H9 (cell line): ENCODE results near the gene TRPM5. TPM values are rescaled to one million over a fixed set of nuclear protein-coding genes. Genes with fewer than 3 reads are reported as not detected.

ENCODE experiments used
- DNase-seq: peaks from one replicate; pipeline ENCODE4 v3.0.0-alpha.2; 2017
- H2AFZ ChIP-seq: one replicate; pipeline ENCODE4 v1.6.1; 2013; ENCODE audit warnings: mild to moderate bottlenecking, low read length, control low read depth, moderate library complexity
- H2AK5ac ChIP-seq: 2 replicates; pipeline ENCODE4 v1.6.1; 2013; ENCODE audit warnings: low read length, control low read depth, mixed read lengths; ENCODE audit not compliant: insufficient read length
- H2BK120ac ChIP-seq: one replicate; pipeline ENCODE4 v1.6.1; 2013; ENCODE audit warnings: low read depth, mild to moderate bottlenecking, low read length, control low read depth, inconsistent platforms; ENCODE audit not compliant: poor library complexity, severe bottlenecking
- H2BK12ac ChIP-seq: 2 replicates; pipeline ENCODE4 v1.6.1; 2013; ENCODE audit warnings: low read length, control low read depth, mixed read lengths, low read depth; ENCODE audit not compliant: insufficient read length
- H2BK15ac ChIP-seq: 2 replicates; pipeline ENCODE4 v1.6.1; 2013; ENCODE audit warnings: low read depth, low read length, control low read depth
- H2BK20ac ChIP-seq: one replicate; pipeline ENCODE4 v1.6.1; 2013; ENCODE audit warnings: low read depth, mild to moderate bottlenecking, low read length, control low read depth, inconsistent platforms; ENCODE audit not compliant: poor library complexity, severe bottlenecking
- H2BK5ac ChIP-seq: 2 replicates; pipeline ENCODE4 v1.6.1; 2013; ENCODE audit warnings: low read length, control low read depth, mixed read lengths; ENCODE audit not compliant: insufficient read length
- H3K14ac ChIP-seq: 2 replicates; pipeline ENCODE4 v1.6.1; 2013; ENCODE audit warnings: low read length, control low read depth; ENCODE audit not compliant: insufficient read depth
- H3K18ac ChIP-seq: 2 replicates; pipeline ENCODE4 v1.6.1; 2013; ENCODE audit warnings: low read depth, mild to moderate bottlenecking, mixed read lengths, low read length, control low read depth; ENCODE audit not compliant: insufficient read length
- H3K23ac ChIP-seq: 2 replicates; pipeline ENCODE4 v1.6.1; 2013; ENCODE audit warnings: low read length, control low read depth, mixed read lengths, low read depth; ENCODE audit not compliant: insufficient read length
- H3K23me2 ChIP-seq: 2 replicates; pipeline ENCODE4 v1.6.1; 2013; ENCODE audit warnings: low read depth, mild to moderate bottlenecking, mixed read lengths, low read length, control low read depth; ENCODE audit not compliant: insufficient read length, poor library complexity, severe bottlenecking
- H3K27ac ChIP-seq: 2 replicates; pipeline ENCODE4 v1.5.1; 2013; ENCODE audit warnings: low read length, control low read depth, mixed read lengths, low read depth; ENCODE audit not compliant: insufficient read length
- H3K27me3 ChIP-seq: 2 replicates; pipeline ENCODE4 v1.6.1; 2013; ENCODE audit warnings: low read length, control low read depth, inconsistent platforms; ENCODE audit not compliant: insufficient read depth
- H3K4ac ChIP-seq: 2 replicates; pipeline ENCODE4 v1.6.1; 2013; ENCODE audit warnings: low read depth, mild to moderate bottlenecking, control low read depth, inconsistent platforms, low read length, moderate library complexity
- H3K4me1 ChIP-seq: 2 replicates; pipeline ENCODE4 v1.6.1; 2013; ENCODE audit warnings: low read length, control low read depth, inconsistent platforms; ENCODE audit not compliant: insufficient read depth
- H3K4me2 ChIP-seq: 2 replicates; pipeline ENCODE4 v1.6.1; 2013; ENCODE audit warnings: low read length, control low read depth, mixed read lengths; ENCODE audit not compliant: insufficient read length, insufficient read depth
- H3K56ac ChIP-seq: 2 replicates; pipeline ENCODE4 v1.6.1; 2013; ENCODE audit warnings: low read depth, mild to moderate bottlenecking, mixed read lengths, low read length, control low read depth; ENCODE audit not compliant: insufficient read length
- H3K79me1 ChIP-seq: 2 replicates; pipeline ENCODE4 v1.6.1; 2013; ENCODE audit warnings: low read depth, mild to moderate bottlenecking, moderate library complexity, low read length, control low read depth, inconsistent platforms; ENCODE audit not compliant: insufficient read depth, poor library complexity, severe bottlenecking
- H3K79me2 ChIP-seq: 2 replicates; pipeline ENCODE4 v1.6.1; 2013; ENCODE audit warnings: low read length, control low read depth, inconsistent platforms; ENCODE audit not compliant: insufficient read depth
- H3K9ac ChIP-seq: 2 replicates; pipeline ENCODE4 v1.6.1; 2013; ENCODE audit warnings: low read length, control low read depth, mixed read lengths; ENCODE audit not compliant: insufficient read length; ENCODE audit errors: extremely low read depth
- H3K9me3 ChIP-seq: one replicate; pipeline ENCODE4 v1.6.1; 2013; ENCODE audit warnings: low read depth, low read length, inconsistent platforms; ENCODE audit not compliant: control insufficient read depth
- H3T11ph ChIP-seq: one replicate; pipeline ENCODE4 v1.6.1; 2013; ENCODE audit warnings: mild to moderate bottlenecking, low read length, control low read depth, inconsistent platforms
- H4K20me1 ChIP-seq: one replicate; pipeline ENCODE4 v1.6.1; 2013; ENCODE audit not compliant: control insufficient read depth, insufficient read length, insufficient read depth
- H4K5ac ChIP-seq: 2 replicates; pipeline ENCODE4 v1.6.1; 2013; ENCODE audit warnings: low read depth, mild to moderate bottlenecking, mixed read lengths, low read length, control low read depth; ENCODE audit not compliant: insufficient read length
- H4K8ac ChIP-seq: replicated peaks from 2 replicates; pipeline ENCODE4 v1.6.1; 2013; ENCODE audit warnings: low read length, control low read depth, mixed read lengths, low read depth; ENCODE audit not compliant: insufficient read length
- H4K91ac ChIP-seq: 2 replicates; pipeline ENCODE4 v1.6.1; 2013; ENCODE audit warnings: low read depth, mild to moderate bottlenecking, moderate library complexity, mixed read lengths, low read length, control low read depth; ENCODE audit not compliant: insufficient read length
- H3K27ac Mint-ChIP-seq, 3 experiments: 2 replicates in 2 of 3; 3 replicates in 1 of 3; pipeline ENCODE4 v1.8.0; 2020 to 2021; ENCODE audit warnings: mixed read lengths in 3 of 3, mild to moderate bottlenecking in 1 of 3, moderate library complexity in 1 of 3
- H3K27me3 Mint-ChIP-seq: 2 replicates; pipeline ENCODE4 v1.8.0; 2021; ENCODE audit warnings: low read depth, mild to moderate bottlenecking, moderate library complexity, mixed read lengths
- H3K36me3 Mint-ChIP-seq, 3 experiments: 2 replicates in 2 of 3; 3 replicates in 1 of 3; pipeline ENCODE4 v1.8.0; 2020 to 2021; ENCODE audit warnings: low read depth in 3 of 3, mixed read lengths in 3 of 3; ENCODE audit not compliant: insufficient read depth in 1 of 3
- H3K4me1 Mint-ChIP-seq, 2 experiments: 2 replicates each; pipeline ENCODE4 v1.8.0; 2020; ENCODE audit warnings: mixed read lengths in 2 of 2
- H3K4me3 Mint-ChIP-seq, 2 experiments: 2 replicates in 1 of 2; 3 replicates in 1 of 2; pipeline ENCODE4 v1.8.0; 2020 to 2021; ENCODE audit warnings: mild to moderate bottlenecking in 2 of 2, mixed read lengths in 2 of 2, moderate library complexity in 1 of 2
- H3K9me3 Mint-ChIP-seq, 2 experiments: 2 replicates in 1 of 2; 3 replicates in 1 of 2; pipeline ENCODE4 v1.8.0; 2020; ENCODE audit warnings: mild to moderate bottlenecking in 2 of 2, mixed read lengths in 2 of 2, moderate library complexity in 1 of 2
- CTCF ChIP-seq: fragments of 200-600 bp; sonication (generic); conservative IDR thresholded peaks from 3 replicates; pipeline ENCODE4 v1.8.0; 2021; ENCODE audit warnings: antibody characterized with exemption, mild to moderate bottlenecking
- WGBS: extraction: QIAGEN DNeasy Blood & Tissue Kit; methylation state at CpG from one replicate; pipeline ENCODE4 v1.1.7; 2013; ENCODE audit warnings: missing lambda C conversion rate, low lambda C conversion rate, mixed read lengths; ENCODE audit not compliant: insufficient read length; ENCODE audit errors: extremely low coverage; 5-methylcytosine and 5-hydroxymethylcytosine counted together
- total RNA-seq: library from RNA; stranded (reverse); gene quantifications from 2 replicates; pipeline ENCODE4 v1.2.1, GENCODE V29; 2021

Gene TRPM5
- total RNA-seq, 1 experiment from 2014 or later, result 0.09 TPM

GRCh38 chr11:2428322-2428795 is 16.0 kb downstream of the TRPM5 start:
- Histone ChIP-seq H3K9ac (no peak overlapping the region), H3K4me1 (no peaks in the 10 kb centered on the region), H4K5ac (no peak overlapping the region), H3K18ac (no peak overlapping the region), H2BK15ac (no peak overlapping the region), H2BK12ac (no peak overlapping the region), H2BK120ac (no peak overlapping the region), H3K23me2 (no peaks in the 10 kb centered on the region), H3T11ph (no peak overlapping the region), H4K8ac (no peak overlapping the region), H3K27me3 (no peaks in the 10 kb centered on the region; the same call in 1 of the 2 replicates), H2BK20ac (no peak overlapping the region), H3K79me2 (no peaks in the 10 kb centered on the region), H2AK5ac (no peak overlapping the region), H2AFZ (no peak overlapping the region), H3K27ac (no peak overlapping the region), H4K20me1 (no peaks in the 10 kb centered on the region), H3K79me1 (no peaks in the 10 kb centered on the region), H2BK5ac (no peak overlapping the region), H3K4ac (no peak overlapping the region), H3K23ac (no peak overlapping the region), H4K91ac (no peak overlapping the region), H3K56ac (no peak overlapping the region), H3K14ac (no peak overlapping the region), H3K9me3 (no peaks in the 10 kb centered on the region), H3K4me2 (no peak overlapping the region)
- Mint-ChIP-seq H3K27me3 (peaks cover 24% of the 10 kb centered on the region), H3K4me1 (no peaks in the 10 kb centered on the region), H3K9me3 (no peaks in the 10 kb centered on the region; a peak in 2 of 5 replicates), H3K27ac (no peak overlapping the region), H3K36me3 (no peaks in the 10 kb centered on the region), H3K4me3 (no peak overlapping the region)
- DNase-seq, result peak; percentile 74
- WGBS, result 100% methylated on average over 1 of the region's 8 CpGs
- peak; percentile 88 for TF ChIP-seq CTCF
